ENCODE data around the gene FGF22. TPM values are rescaled to one million over a fixed set of nuclear protein-coding genes. Genes with fewer than 3 reads are reported as not detected.
"Not testable (repeated sequence)": the region's sequence is repeated elsewhere in the genome, so short reads cannot be mapped to it uniquely, and the experiment has no call there.

The FGF22 gene
- total RNA-seq, 4 donors from 2014 or later, result 0.38 to 1.6 TPM; not detected in 2

DNA sequence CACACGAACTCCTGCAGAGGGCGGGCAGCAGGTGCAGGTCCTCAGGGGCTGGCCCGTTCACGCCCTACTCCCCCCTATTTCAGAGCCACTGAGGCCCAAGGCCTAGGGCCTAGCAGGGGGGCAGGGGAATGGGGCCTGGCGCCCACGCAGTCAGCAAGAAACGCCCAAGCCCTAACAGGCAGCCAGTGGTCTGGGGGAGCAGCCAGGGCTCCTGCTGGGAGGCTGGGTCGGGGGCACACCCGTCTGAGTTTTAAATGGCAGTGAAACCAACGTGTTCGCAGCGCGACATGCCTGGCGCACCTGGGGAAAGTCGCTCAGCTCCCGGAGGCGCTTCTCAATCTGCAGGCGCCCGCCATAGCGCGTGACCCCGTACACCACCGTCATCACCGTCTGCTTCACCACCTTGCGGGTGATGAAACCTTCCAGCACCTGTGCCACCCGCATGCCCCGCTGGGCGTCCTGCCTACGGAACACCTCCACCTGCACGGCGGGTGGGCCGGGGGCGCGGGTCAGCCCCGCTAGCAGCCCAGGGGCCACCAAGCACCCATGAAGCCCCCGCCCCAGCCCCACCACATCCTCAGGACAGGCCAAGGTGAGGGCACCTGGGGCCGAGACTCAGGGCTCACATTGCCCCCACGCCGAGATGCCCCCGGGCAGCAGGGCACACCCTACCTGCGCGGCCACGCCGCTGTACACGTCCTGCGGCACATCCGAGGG lies 20.2 kb upstream of the FGF22 start:
- H3K27me3 ChIP-seq, result peaks cover 0 to 19% (median 0%) of the 10 kb centered on the region in 4 donors
- no peaks in the 10 kb centered on the region for H3K9me3 ChIP-seq
- peaks cover 34 to 79% (median 51%) of the 10 kb centered on the region in 3 donors for H3K36me3 ChIP-seq
- TF ChIP-seq, protein P1, sequence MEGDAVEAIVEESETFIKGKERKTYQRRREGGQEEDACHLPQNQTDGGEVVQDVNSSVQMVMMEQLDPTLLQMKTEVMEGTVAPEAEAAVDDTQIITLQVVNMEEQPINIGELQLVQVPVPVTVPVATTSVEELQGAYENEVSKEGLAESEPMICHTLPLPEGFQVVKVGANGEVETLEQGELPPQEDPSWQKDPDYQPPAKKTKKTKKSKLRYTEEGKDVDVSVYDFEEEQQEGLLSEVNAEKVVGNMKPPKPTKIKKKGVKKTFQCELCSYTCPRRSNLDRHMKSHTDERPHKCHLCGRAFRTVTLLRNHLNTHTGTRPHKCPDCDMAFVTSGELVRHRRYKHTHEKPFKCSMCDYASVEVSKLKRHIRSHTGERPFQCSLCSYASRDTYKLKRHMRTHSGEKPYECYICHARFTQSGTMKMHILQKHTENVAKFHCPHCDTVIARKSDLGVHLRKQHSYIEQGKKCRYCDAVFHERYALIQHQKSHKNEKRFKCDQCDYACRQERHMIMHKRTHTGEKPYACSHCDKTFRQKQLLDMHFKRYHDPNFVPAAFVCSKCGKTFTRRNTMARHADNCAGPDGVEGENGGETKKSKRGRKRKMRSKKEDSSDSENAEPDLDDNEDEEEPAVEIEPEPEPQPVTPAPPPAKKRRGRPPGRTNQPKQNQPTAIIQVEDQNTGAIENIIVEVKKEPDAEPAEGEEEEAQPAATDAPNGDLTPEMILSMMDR (IDR thresholded peaks at IDR 0.05), result no peak
- no peak for TF ChIP-seq POLR2A (IDR thresholded peaks at IDR 0.05)
- peaks cover 0 to 20% (median 9%) of the 10 kb centered on the region in 3 donors for H3K4me1 ChIP-seq
- H3K27ac ChIP-seq, result no peak overlapping the region
- no peak for DNase-seq
- H3K4me3 ChIP-seq, result no peak overlapping the region
- WGBS, 2 donors, result 95% methylated on average over 4 to 32 of the region's 47 CpGs
- intact Hi-C loops (cut with DNase I), result no loop called here

DNA sequence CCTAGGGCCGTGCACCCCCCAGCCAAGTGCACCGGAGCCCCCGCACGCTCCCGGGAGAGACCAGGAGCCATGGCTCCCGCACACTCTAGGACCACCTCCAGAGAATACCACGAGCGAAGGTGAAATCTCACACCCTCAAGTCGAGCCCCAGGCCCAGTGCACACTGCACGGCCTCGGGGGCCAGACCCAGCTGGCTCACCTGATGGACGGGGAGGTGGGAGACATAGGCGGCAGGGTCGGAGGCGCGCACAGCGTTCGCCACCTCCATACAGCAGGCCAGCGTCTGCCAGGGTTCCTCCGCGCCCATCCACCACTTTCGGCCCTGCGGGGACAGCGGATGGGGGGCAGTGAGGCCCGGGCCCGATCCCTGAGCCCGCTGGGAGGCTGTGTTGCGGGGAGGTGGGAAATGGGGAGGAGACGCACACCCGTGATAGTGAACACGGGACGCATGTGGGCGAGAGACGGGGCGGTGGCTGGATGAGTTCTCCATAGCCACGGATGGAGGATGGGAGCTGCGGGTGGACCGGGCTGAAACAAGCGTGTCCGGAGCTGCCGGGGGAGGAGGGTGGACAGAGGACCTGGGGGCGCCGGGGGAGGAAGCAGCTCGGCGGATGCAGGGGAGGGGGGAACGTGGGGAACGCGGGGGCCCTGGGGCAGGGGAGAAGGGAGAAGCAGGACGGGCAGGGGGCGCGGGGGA lies 19.4 kb upstream of the FGF22 start:
- DNase-seq, result no peak
- no peak for TF ChIP-seq POLR2A (IDR thresholded peaks at IDR 0.05)
- TF ChIP-seq, protein P1 (IDR thresholded peaks at IDR 0.05), result no peak
- Histone ChIP-seq H3K9me3 (no peaks in the 10 kb centered on the region), H3K36me3 (peaks cover 34 to 88% (median 51%) of the 10 kb centered on the region in 3 donors), H3K27ac (no peak overlapping the region), H3K4me3 (no peak overlapping the region), H3K4me1 (peaks cover 0 to 20% (median 9%) of the 10 kb centered on the region in 3 donors), H3K27me3 (peaks cover 0 to 16% (median 0%) of the 10 kb centered on the region in 4 donors)
- intact Hi-C loops (cut with DNase I), result no loop called here
- WGBS, 2 donors, result 94 to 97% methylated on average over 13 to 14 of the region's 51 CpGs

DNA sequence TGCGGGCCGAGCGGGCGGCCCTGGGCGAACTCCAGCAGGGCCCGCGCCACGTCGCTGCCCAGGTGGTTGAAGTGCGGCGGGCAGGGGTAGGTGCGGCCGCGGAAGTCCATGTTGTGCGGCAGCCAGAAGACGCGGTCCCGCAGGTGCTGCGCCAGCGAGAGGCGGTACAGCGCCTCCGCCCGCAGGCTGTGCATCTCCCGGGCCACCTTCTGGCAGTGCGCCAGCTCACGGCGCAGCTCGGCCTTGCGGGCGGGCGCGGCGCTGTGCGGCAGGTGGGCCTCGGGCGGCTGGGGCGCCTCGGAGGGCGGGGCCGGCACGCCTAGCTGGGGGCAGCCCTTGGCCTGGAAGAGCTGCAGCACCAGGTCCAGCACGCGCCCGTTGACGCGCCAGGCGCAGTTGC lies 18.5 kb upstream of the FGF22 start:
- H3K9me3 ChIP-seq; intact Hi-C loops (cut with DNase I); DNase-seq; H3K27ac ChIP-seq; H3K4me3 ChIP-seq: not testable (repeated sequence)
- Histone ChIP-seq H3K4me1 (peaks cover 0 to 14% (median 9%) of the 10 kb centered on the region in 3 donors), H3K27me3 (peaks cover 0 to 12% (median 0%) of the 10 kb centered on the region in 4 donors), H3K36me3 (peaks cover 34 to 97% (median 51%) of the 10 kb centered on the region in 3 donors)
- WGBS, 2 donors, result 100% methylated on average over 4 of the region's 48 CpGs; no CpG with 5 or more reads in 1 of the 2 donors

DNA sequence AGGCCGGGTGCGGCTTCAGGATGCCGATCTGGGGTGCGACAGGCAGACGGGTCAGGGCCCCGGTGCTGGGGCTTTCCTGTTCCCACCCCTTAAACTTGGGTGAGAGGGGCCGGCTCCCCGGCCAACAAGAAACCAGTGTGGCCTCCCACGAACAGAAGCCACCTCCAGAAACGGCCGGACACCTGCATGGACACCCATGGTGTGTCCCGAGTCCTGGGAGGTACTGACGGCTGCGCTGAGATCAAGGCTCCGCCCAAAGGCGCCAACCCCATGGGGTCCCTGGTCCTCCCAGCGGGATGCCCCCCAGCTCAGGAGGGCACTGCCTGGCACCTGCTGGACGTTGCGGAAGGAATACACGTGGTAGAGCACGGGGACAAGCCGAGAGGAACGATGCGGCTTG lies 17.9 kb upstream of the FGF22 start:
- no peaks in the 10 kb centered on the region for H3K9me3 ChIP-seq
- no peak overlapping the region for H3K4me3 ChIP-seq
- WGBS, 2 donors, result 100% methylated on average over 3 of the region's 24 CpGs; no CpG with 5 or more reads in 1 of the 2 donors
- H3K27me3 ChIP-seq, result peaks cover 0 to 6% (median 0%) of the 10 kb centered on the region in 4 donors
- no peak for DNase-seq
- intact Hi-C loops (cut with DNase I), result no loop called here
- H3K36me3 ChIP-seq, result peaks cover 34 to 96% (median 50%) of the 10 kb centered on the region in 3 donors
- peaks cover 0 to 8% (median 3%) of the 10 kb centered on the region in 3 donors for H3K4me1 ChIP-seq
- H3K27ac ChIP-seq, result no peak overlapping the region
- TF ChIP-seq POLR2A (IDR thresholded peaks at IDR 0.05), result no peak
- TF ChIP-seq, protein P1 (IDR thresholded peaks at IDR 0.05), result no peak

DNA sequence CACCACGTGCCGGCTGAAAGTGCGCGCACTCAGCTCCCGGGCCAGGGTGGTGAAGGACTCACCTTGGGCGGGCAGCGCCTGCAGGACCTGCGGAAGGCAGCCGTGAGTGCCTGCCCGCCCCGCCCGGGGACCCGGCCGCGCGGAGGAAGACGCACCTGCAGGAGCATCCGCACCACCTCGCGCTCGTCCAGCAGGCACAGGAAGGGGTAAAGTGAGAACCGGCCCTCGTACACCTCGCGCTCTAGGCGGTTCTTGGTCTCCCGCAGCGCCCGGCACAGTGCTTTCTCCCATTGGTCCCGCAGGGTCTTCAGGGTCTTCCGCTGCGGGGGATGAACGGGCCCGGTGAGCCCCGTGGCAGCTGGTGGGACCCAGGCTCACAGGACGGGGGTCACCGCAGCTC lies 17.0 kb upstream of the FGF22 start:
- DNase-seq, result no peak
- H3K36me3 ChIP-seq, result peaks cover 34 to 93% (median 41%) of the 10 kb centered on the region in 3 donors
- no peak overlapping the region for H3K4me3 ChIP-seq
- TF ChIP-seq POLR2A (IDR thresholded peaks at IDR 0.05), result no peak
- TF ChIP-seq, protein P1 (IDR thresholded peaks at IDR 0.05), result no peak
- H3K27me3 ChIP-seq, result no peaks in the 10 kb centered on the region
- intact Hi-C loops (cut with DNase I), result no loop called here
- no peak overlapping the region for H3K27ac ChIP-seq
- 96% methylated on average over 15 of the region's 37 CpGs; no CpG with 5 or more reads in 1 of the 2 donors for WGBS, 2 donors
- no peaks in the 10 kb centered on the region for H3K9me3 ChIP-seq
- peaks cover 0 to 6% (median 0%) of the 10 kb centered on the region in 3 donors for H3K4me1 ChIP-seq

Measured in esophagus squamous epithelium (tissue), 5 donors.